Endothelial cell (in vitro differentiated cells): Measurements from ENCODE around the gene TRAPPC5. TPM values are rescaled to one million over a fixed set of nuclear protein-coding genes. Genes with fewer than 3 reads are reported as not detected.

Experiments
- DNase-seq: peaks from one replicate; pipeline ENCODE4 v3.0.0; 2021; ENCODE audit warnings: low spot score
- H3K27ac Mint-ChIP-seq: one replicate; pipeline ENCODE4 v1.8.0; 2021; ENCODE audit warnings: mixed read lengths, inconsistent platforms; ENCODE audit not compliant: unreplicated experiment
- H3K27me3 Mint-ChIP-seq: one replicate; pipeline ENCODE4 v1.8.0; 2021; ENCODE audit warnings: mild to moderate bottlenecking, moderate library complexity, mixed read lengths, inconsistent platforms; ENCODE audit not compliant: unreplicated experiment
- H3K36me3 Mint-ChIP-seq: one replicate; pipeline ENCODE4 v1.8.0; 2021; ENCODE audit warnings: mild to moderate bottlenecking, low read depth, mixed read lengths, inconsistent platforms; ENCODE audit not compliant: unreplicated experiment
- H3K4me1 Mint-ChIP-seq: one replicate; pipeline ENCODE4 v1.8.0; 2021; ENCODE audit warnings: mild to moderate bottlenecking, mixed read lengths, inconsistent platforms; ENCODE audit not compliant: unreplicated experiment
- H3K4me3 Mint-ChIP-seq: one replicate; pipeline ENCODE4 v1.8.0; 2021; ENCODE audit warnings: mild to moderate bottlenecking, mixed read lengths, inconsistent platforms; ENCODE audit not compliant: unreplicated experiment
- H3K9me3 Mint-ChIP-seq: one replicate; pipeline ENCODE4 v1.8.0; 2021; ENCODE audit warnings: mixed read lengths, inconsistent platforms; ENCODE audit not compliant: unreplicated experiment
- CTCF ChIP-seq: fragments of 200-600 bp; sonication (generic); IDR thresholded peaks from one replicate; pipeline ENCODE4 v1.5.0; 2021; ENCODE audit warnings: antibody characterized with exemption; ENCODE audit not compliant: unreplicated experiment
- total RNA-seq: library from RNA; stranded (reverse); fragmentation: NEBNext Ultra II Directional; extraction: Animal tissue kit (Norgen Biotek cat#: 25700); gene quantifications from one replicate; pipeline ENCODE4 v1.2.1, GENCODE V29; 2021; ENCODE audit not compliant: unreplicated experiment

The TRAPPC5 gene
- total RNA-seq, 1 donor from 2014 or later: 82.0 TPM

DNA sequence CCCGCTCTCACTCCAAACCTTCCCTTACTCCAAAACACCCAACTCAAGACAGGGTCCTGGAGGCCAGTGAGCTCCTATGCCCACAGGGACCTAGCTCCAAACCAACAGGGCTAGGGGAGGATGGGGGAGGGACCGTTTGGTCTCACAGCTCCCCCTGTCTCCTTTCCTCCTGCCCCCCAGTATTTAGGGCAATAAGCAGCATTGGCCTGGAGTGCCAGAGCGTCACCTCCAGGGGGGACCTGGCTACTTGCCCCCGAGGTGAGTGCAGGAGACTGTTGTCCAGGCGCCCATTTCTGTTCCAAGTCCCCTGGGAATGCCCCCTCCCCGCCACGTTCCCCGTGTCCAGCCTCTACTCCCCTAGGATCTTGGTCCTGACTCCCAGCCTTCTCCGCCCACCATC is 11.0 kb upstream of the TRAPPC5 start:
- DNase-seq: no peak
- Mint-ChIP-seq H3K27me3 (peaks cover 16% of the 10 kb centered on the region), H3K36me3 (no peaks in the 10 kb centered on the region), H3K27ac (no peak overlapping the region), H3K9me3 (peaks cover 3% of the 10 kb centered on the region), H3K4me3 (no peak overlapping the region), H3K4me1 (peaks cover 4% of the 10 kb centered on the region)
- no peak for TF ChIP-seq CTCF

- no peak for DNase-seq
- peaks cover 16% of the 10 kb centered on the region for H3K27me3 Mint-ChIP-seq
- H3K27ac Mint-ChIP-seq: no peak overlapping the region
- no peak for TF ChIP-seq CTCF
- H3K4me1 Mint-ChIP-seq: peaks cover 4% of the 10 kb centered on the region
- no peaks in the 10 kb centered on the region for H3K36me3 Mint-ChIP-seq
- H3K4me3 Mint-ChIP-seq: peak overlapping the region; percentile 21
- H3K9me3 Mint-ChIP-seq: peaks cover 4% of the 10 kb centered on the region
Measured at GRCh38 chr19:7670150-7670783, 10.4 kb upstream of the TRAPPC5 start.

GRCh38 chr19:7670790-7671189 is 9.8 kb upstream of the TRAPPC5 start:
- DNase-seq: no peak
- Mint-ChIP-seq H3K27me3 (peaks cover 16% of the 10 kb centered on the region), H3K4me3 (peak overlapping the region; percentile 21), H3K4me1 (peaks cover 4% of the 10 kb centered on the region), H3K36me3 (no peaks in the 10 kb centered on the region), H3K27ac (no peak overlapping the region), H3K9me3 (peaks cover 4% of the 10 kb centered on the region)
- no peak for TF ChIP-seq CTCF

DNA sequence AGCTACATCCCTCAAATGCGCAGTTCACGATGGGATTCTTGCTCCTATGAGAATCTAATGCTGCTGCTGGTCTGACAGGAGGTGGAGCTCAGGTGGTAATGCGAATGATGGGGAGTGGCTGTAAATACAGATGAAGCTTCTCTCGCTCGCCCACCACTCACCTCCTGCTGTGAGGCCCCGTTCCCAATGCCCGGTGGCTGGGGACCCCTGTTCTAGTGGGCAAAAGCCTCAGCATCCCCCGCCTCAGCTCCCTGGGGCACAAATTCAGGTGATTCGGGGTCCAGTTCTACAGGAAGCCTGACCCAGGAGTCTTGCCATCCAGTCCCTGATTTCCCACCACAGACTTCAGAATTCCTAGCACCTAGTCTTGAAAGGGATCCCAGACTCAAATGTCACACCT is 8.1 kb upstream of the TRAPPC5 start:
- H3K27me3 Mint-ChIP-seq: peaks cover 20% of the 10 kb centered on the region
- H3K4me1 Mint-ChIP-seq: peaks cover 4% of the 10 kb centered on the region
- H3K36me3 Mint-ChIP-seq: no peaks in the 10 kb centered on the region
- no peak overlapping the region for H3K4me3 Mint-ChIP-seq
- no peak for DNase-seq
- TF ChIP-seq CTCF: no peak
- H3K9me3 Mint-ChIP-seq: peaks cover 4% of the 10 kb centered on the region
- H3K27ac Mint-ChIP-seq: no peak overlapping the region
